GM12872 (cell line): ENCODE measurements around the gene DNAJB1.

Experiments used
- TF ChIP-seq, protein P1 (sequence below): IDR thresholded peaks from 3 replicates; pipeline ENCODE4 v1.5.1; 2011; ENCODE audit warnings: low read depth, mild to moderate bottlenecking, low read length, moderate library complexity; ENCODE audit not compliant: insufficient read depth

The DNAJB1 gene

DNA sequence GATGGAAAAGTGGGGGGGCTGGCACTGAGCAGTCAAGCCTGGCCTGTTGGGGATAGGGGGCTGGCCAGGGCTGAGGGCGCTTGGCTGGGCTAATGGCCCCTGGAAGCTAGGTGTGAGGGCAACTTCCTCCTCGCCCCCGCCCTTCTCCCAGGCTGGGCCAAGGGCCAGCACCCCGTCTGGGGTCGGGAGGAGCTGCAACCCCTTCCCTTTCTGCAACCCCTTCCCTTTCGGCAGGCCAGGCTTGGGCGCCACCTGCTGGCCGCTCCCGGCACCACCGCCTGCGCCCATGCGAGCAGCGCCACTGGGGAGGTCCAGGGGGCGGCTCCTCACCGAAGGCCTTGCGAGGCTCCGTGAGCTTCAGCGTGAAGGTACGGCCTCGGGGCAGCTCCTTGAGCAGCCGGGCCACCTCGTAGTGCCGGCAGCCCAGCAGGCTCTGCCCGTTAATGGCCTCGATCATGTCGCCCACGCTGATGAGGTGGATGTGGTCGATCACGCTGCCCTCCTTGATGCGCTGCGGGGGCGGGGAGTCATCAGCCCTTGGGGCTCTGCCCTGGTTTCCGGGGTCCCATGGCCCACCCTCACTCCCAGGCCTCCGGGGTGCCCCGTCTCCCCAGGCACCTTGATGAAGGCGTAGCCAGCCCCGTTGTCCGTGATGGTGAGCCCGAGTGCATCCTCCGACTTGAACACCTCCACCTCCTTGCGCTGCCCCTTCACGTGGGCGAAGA is 38.1 kb downstream of the DNAJB1 start:
- TF ChIP-seq, protein P1, sequence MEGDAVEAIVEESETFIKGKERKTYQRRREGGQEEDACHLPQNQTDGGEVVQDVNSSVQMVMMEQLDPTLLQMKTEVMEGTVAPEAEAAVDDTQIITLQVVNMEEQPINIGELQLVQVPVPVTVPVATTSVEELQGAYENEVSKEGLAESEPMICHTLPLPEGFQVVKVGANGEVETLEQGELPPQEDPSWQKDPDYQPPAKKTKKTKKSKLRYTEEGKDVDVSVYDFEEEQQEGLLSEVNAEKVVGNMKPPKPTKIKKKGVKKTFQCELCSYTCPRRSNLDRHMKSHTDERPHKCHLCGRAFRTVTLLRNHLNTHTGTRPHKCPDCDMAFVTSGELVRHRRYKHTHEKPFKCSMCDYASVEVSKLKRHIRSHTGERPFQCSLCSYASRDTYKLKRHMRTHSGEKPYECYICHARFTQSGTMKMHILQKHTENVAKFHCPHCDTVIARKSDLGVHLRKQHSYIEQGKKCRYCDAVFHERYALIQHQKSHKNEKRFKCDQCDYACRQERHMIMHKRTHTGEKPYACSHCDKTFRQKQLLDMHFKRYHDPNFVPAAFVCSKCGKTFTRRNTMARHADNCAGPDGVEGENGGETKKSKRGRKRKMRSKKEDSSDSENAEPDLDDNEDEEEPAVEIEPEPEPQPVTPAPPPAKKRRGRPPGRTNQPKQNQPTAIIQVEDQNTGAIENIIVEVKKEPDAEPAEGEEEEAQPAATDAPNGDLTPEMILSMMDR: peak; percentile 94

DNA sequence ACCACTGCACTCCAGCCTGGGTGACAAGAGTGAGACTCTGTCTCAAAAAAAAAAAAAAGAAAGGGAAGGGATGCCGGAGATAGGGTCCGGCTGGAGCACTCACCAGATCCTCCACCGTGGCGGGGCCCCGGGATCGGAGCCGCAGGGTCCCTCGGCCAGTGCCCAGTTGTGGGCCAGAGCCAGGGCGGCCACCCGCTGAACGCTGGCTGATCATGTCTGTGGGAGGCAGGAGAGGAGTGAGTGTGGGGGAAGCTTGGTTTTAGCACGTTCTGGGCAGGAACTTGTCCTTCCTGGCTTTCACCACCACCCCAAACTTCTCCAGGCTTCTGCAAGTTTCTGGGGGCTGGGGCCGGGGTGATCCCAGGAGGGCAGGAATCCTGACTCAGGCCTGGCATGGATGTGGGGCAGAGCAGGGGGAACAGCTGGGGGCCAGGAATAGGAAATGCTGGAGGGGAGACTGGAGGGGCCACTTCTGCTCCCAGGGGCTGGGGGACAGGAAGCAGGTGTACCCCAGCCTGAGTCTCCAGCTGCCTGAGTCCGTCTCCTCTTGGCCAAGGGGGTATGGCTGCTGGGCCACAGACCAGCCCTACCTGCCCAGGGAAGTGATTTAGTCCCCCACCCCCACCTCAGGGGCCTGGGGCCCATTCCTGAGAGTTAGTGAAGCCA is 38.8 kb downstream of the DNAJB1 start:
- TF ChIP-seq, protein P1: no peak

DNA sequence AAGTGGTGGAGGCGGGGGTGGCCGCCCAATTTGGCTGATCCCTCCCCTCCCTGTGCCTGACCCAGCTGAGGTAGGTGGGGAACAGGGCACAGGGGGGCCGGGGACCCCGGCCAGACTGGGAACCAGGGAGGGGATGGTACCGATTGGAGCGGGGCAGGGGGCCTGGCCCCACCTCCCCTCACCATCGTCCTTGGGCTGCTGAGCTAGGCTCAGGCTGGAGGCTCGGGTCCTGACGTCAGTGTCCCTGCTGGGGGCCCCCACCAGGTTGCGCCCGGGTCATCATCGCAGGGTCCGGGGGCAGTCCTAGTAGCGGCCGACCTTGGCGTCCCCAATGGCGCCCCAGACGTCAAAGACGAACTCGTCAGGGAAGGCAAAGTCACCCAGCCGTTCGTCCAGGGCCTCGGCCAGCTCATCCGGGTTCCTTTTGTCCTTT is 40.1 kb downstream of the DNAJB1 start:
- TF ChIP-seq, protein P1: no peak

DNA sequence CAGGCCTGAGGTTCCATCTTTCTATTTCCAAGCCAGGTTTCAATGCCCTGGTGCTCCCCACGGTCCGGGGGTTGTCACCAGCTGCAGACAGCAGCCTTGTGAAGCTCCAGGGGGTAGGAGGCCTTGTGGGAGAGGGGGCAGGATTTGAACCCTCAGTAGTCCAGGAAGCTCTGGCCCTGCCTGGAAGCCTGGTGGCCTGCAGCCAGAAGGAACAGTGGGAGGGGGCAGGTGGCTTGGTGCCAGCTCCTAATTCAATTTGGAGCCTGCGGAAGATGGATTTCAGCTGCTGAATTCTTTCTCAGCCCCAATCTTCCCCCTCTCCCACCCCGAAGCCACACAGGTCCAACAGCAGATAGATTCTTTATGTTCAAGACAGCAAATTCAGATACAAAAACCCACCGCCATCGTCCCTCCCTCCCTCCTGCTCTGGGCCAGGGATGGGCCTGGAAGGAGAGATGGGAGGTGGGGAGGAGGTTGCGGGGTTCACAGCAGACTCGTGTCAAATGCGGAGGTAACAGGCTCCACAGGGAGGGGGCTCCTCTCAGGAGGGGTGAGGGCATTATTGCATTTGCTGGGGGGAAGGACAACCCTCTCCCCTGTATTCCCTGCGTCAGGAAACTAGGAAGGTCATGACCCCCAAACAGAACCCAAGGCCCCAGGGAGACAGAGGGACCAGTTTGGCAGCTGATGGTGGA is 40.6 kb downstream of the DNAJB1 start:
- TF ChIP-seq, protein P1: no peak

DNA sequence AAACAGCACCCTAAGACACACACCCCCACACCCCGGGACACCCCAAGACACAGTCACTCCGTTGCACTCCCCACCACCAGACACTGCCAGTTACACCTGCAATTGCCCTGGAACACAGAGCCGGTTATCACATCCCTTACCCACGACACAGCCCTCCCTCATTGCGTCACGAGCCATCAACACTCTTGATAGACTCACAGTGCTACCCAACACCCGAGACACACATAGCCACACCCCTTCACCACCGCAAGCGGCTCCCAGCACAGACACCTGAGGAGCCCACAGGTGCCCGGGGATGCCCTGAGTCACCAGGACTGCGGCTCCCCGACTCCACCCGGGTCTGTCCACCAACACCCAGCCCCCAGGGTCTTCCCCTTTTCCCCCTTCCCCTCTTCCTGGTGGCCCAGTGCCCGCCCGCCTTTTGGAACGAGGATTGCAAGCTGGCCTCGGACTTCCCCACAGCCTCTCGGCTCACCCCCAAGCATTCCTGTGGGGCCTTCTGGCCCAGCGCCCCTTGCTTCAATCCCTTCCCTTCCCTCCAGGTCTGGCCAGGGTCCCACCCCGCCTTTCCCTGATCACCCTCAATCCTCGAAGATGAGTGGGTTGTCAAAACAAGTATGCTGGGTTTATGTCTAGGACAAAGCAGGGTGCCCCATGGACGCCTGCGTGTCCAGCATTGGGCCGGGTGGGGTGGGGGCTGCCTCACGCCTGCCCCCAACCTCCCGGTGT is 41.4 kb downstream of the DNAJB1 start:
- TF ChIP-seq, protein P1: no peak

DNA sequence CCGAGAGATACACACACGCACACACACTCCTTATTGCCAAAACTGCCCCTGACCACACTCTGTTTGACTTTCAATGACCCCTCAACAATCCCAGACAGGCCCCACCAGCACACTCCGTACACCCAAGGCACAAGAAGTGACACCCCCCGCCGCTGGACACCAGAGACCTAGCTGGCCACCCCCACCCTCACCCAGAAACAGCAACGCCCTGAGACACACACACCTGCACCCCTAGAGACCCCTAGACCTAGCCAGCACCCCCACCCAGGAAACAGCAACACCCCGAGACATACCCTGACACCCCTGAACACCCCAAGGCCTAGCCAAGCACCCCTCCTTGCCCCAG is 41.9 kb downstream of the DNAJB1 start:
- TF ChIP-seq, protein P1: no peak
